HG03378 (cell line): ENCODE data around the gene NQO2.
"Not testable (repeated sequence)": the region's sequence is repeated elsewhere in the genome, so short reads cannot be mapped to it uniquely, and the experiment has no call there.

Experiments used
- ATAC-seq: cut with Tn5 transposase; IDR thresholded peaks from one replicate; pipeline ENCODE4 v1.9.1; 2021; ENCODE audit warnings: mild to moderate bottlenecking, moderate library complexity; ENCODE audit not compliant: unreplicated experiment

The NQO2 gene

DNA sequence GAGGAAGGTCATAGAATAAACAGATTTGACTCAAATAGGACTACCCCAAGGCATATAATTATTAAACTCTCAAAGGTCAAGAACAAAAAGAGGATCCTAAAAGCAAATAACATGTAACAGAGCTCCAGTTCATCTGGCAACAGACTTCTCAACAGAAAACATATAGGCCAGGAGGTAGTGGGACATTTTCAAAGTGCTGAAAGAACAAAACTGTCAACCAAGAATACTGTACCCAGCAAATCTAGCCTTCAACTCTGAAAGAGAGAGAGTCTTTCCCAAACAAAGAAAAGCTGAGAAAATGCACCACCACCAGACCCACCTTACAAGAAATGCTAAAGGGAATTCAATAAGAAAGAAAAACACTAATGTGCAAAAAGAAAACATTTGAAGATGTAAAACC, 11.9 kb downstream of the NQO2 start:
- ATAC-seq: no peak

DNA sequence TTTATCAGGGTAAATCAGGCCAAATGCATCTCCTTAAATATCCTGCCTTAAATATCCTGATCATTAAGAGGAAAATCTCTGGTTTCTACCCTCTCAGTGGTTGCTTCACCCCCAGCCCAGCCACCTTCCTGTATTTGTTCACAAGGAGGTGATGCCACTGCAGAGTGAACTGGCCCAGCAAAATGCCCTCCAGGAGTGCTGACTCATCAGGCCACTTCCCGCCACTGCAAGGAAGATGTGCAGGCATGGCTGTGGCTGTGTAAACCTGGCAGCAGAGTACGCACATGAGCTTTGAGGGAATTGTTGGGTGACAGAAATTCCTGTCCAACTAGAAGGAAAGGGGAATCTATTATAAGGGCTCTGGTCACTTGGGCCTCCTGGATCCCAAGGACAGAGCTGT, 13.8 kb downstream of the NQO2 start:
- no peak for ATAC-seq

DNA sequence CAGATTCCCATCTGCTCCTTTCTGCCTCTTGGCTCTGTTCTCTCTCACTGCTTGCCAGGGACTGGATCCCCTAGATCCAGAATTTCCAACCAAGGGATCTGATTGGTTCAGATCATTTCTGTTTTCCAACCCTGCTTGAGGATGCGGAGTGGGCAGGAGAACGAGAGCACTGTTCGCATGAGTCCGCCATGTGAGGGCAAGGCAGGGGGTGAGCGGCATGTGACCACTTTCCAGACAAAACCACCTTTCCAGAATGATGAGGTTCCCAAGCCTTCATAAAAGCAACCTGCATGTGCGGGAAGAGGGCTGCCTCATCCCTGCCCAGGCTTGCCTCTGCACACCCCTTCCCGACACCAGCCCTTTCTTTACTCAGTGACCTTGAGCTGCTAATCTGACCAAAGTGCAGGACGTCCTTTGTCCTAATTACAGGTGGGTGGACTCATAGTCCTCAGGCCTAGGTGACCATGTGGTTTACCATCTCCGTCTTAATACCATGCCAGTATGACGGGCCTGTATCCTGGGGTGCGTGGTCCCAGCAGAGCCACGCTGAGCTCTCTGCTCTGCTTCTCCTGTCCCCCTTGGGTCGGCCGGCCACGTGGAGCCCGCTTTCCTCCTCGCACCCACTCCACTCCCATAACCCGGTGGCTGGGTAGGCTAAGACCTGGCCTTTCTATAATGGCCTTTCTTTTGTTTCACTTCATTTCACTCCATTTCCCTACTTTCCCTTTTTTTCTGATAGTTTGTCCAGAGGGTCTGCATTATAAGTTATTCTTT, 14.4 kb downstream of the NQO2 start:
- no peak for ATAC-seq

DNA sequence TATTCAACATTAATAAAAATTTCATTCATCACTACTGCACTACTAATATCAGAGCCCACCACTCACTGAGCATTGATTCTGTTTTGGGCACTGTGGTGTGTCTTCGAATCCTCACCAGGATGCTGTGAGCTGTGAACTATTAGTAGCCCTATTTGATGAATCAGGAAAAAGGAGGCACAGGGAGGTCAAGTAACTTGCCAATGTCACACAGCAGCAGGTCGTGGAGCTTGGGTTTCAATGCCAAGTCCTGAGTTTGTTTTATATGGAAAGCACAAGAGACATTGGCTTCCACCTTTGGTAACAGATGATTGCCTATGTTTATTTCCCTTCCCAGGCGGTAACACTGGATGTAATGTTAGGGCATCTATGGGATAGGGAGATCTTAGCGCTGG, 15.0 kb downstream of the NQO2 start:
- ATAC-seq: no peak

DNA sequence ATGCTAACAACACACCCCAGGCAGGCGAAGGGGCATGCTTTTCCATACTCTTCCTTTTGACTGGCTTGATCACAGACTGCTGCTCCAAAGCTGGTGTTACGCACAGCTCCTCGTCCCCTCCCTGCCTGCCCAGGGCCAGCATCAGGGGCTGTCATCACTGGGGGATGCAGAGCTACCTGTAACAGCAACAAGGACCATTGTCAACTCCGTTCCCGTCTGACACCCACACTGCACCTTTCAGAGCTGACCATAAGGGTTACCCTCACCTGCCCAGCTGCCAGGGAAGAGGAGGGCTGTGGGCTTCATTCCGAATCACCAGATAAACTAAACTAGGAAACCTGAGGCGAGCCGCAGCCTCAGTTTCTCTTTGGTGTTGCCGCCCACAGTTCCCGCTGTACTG, 15.4 kb downstream of the NQO2 start:
- no peak for ATAC-seq

DNA sequence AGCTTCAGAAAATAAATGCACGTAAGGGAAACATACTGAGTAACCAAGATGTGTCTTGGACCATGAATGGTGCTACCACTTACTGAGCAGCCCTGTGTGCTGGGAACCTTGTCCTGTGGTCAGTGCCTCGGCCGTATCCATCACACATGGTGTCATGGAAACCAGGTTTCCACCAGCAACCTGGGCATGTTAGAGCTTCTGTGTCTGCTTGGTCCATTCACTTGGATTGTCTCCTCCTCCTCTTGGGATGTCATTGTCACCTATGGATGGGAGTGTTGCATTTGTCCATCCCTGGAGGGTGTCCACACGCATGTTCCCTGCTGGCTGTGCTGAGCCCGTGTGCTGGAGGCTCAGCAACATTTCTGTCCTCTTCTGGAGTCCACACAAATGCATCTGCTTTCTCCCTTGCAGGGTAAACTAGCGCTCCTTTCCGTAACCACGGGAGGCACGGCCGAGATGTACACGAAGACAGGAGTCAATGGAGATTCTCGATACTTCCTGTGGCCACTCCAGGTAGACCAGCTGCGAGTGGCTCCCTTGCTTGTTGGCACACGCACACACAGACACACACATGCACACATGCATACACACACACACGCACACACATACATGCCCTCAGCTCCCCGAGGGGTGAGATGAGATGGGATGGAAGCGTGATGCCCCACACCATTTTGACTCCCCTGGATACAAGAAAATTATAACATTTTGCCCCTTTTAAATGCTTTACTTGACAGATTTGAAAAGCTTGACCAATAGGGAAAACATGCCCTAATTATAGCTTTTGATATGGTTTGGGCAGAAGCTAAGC, 17.0 kb downstream of the NQO2 start:
- no peak for ATAC-seq

DNA sequence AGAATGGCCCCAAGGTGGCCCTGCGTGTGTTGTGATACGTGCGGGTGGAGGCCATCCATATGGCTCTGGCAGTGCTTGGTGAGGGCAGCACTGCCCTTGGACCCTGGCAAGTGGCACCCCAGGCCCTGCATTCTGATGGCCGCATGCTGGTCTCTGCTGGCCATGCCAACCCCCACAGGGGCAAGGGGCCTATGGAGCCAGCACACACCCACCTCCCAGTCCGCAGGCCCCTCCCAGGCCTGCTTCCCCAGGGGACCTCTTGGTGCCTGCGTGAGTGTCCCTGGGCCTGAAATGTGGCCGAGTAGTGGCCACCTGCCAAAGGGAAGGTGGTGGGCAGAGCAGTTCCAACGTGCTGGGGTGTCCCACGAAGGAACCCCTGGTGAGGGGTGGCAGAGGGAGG, 17.6 kb downstream of the NQO2 start:
- ATAC-seq: no peak

DNA sequence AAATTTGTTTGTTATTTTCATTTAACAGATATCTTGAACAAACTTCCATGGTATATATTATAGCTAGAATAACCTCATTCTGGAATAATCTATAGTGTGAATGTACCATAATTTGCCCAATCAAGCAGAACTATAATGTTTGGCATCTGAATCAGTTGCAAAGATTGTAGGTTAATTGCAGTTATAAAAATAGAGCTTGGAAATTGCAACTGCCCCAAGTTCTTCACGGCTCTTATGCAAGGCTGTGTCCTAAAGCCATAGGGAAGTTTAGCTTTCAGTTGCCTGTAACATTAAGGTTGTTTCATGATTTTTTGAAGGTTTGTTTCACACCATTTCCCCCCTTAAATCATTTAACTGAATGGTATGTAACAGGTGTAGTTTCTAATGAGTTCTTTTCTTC, 19.4 kb downstream of the NQO2 start:
- no peak for ATAC-seq

DNA sequence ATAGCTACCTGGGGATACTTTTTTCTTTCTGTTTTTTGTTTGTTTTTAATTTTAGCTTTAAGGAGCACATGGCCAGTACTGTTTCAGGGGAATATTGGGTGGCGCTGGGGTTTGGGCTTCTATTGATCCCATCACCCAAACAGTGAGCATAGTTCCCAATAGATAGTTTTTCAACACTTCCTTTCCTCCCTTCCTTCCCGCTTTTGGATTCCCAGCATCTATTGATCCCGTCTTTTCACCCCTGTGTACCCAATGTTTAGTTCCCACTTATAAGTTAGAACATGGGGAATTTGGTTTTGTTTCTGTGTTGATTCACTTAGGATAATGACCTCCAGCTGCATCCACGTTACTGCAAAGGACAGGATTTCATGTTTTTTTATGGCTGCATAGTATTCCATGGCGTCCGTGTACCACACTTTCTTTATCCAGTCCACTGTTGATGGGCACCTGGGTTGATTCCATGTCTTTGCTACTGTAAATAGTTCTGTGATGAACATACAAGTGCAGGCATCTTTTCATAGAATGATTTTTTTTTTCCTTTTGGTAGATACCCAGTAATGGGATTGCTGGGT, 20.1 kb downstream of the NQO2 start:
- no peak for ATAC-seq

DNA sequence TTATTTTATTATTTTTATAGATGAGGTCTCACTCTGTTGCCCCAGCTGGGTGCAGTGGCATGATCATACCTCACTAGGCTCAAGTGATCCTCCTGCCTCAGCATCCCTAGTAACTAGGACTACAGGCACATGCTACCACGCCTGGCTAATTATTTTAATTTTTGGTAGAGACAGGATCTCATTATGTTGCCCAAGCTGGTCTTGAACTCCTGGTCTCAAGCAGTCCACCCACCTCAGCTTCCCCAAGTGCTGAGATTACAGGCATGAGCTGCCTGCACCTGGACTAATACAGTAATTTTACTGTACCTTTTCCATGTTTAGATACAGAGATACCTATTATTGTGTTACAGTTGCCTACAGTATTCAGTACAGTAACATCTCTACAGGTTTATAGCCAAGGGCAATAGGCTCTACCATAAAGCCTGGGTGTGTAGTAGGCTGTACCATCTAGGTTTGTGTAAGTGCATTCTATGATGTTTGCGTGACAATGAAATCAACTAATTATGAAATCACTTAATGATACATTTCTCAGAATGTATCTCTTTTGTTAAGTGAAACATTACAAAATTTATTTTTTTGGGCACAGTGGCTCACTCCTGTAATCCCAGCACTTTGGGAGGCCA, 21.4 kb downstream of the NQO2 start:
- not testable (repeated sequence) for ATAC-seq

DNA sequence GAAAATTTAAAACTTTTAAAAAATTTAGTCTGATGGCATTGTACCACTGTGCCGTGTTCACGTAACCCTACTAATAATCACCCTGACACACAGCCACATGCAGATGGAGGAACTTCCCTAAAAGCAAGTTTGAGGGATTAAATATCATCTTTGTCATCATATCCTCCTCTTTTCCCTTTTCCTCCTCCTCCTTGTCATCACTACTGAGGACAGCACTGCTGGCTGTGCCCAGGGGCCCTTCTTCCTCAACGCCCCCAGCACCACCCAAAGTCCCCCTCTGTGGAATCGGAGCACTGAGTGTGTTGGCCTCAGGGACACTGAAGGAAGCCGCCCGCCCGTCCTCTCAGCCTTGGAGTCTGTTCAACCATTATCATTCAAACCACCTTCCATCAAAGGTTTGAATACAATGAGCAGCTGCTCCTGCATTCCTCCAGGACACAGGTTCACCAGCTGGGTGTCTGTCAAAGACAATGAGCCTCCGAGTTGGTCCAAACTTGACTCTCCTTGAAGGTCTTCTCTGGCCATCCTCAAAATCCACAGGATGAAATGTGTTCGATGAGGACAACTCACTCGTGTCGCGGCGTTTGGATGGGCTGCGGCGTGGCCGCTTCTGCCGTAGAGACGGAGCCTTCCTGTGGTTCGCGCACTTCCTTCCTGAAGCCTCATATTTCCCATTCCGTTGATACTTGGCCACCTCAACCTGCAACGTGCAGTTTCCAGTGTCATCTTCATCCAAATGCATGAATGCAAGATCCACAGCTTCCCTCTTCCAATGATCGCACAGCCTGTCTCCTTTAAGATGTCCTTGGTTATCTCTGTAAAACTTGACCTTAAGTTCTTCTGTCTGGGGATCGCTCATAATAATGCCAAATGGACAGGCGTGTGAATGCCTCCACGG, 23.3 kb downstream of the NQO2 start:
- ATAC-seq: peak; percentile 1

DNA sequence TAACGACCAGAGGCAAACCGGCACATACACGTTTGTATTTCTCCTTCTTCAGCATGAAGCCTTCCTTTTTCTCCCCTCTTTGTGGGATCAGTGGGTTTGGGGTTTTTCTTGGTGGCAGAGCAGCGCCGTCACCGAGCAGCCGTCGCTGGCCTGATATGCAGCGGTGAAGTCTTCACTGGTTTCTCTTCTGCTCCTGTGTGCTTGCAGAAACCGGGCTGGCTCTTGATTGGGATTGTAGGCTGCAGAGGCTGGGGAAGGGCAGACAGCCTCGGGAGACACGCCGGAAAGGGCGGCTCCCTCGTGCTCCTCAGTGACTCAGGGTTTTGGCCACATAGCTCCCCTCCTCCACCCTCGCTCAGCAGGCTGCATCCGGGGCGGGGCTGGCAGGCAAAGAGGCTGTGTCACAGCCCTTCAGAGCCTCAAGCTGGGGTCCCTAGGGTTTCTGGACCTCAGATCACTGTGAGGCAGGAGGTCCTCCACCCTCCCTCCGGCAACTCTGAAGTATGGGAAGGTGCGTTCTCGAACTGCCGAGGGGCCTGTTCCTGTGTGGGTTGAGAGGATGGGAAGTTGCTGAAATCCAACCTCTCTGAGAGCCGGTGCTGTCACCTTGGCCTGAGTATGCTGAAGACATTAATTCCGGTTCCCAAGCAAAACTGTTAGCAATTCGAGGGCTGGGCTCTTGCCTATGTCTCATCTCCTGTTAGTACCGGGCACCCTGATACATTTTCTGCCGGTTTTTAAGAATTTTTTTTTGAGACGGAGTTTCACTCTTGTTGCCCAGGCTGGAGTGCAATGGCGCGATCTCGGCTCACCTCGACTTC, 24.2 kb downstream of the NQO2 start:
- ATAC-seq: peak; percentile 75

DNA sequence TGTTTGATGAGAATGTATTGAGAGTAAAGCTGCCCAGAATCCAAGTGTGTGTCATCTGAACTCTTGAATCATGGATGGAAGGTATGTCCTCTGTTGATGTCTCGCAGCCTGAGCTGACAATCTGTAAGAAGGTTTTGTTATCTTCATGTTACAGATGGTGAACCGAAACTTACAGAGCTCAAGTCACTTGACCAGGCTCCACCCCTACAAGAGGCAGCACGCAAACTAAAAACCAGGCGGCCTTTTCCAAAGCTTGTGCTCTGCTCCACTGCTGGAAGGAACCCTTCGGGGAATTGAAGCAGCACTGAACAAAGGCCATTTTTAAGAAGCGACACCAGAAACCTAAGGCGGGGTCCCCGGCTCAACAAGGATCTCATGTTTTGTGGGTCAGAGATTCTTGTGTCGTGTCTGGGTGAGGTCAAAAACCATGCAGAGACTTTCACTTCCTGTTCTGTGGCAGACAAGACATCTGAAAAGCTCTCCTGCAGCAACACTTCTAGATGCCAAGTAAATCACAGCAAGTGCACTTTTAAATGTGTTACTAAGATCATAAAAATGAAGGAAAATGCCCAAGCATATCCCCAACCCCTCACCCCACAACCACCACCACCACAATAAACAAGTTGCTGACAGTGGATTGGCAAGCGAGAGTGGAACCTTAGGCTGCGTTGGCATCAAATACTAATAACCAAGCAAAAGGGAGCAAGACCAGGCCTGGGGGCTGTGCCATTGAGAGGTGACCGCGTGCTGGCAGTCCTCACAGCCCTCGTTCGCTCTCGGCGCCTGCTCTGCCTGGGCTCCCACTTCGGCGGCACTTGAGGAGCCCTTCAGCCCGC, 27.3 kb downstream of the NQO2 start:
- ATAC-seq: peak; percentile 72

DNA sequence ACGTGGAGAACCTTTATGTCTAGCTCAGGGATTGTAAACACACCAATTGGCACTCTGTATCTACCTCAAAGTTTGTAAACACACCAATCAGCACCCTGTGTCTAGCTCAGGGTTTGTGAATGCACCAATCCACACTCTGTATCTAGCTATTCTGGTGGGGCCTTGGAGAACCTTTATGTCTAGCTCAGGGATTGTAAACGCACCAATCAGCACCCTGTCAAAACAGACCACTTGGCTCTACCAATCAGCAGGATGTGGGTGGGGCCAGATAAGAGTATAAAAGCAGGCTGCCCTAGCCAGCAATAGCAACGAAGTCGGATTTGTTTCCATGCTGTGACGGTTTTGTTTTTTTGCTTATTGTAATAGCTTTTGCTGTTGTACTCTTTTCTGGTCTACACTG, 28.5 kb downstream of the NQO2 start:
- not testable (repeated sequence) for ATAC-seq

DNA sequence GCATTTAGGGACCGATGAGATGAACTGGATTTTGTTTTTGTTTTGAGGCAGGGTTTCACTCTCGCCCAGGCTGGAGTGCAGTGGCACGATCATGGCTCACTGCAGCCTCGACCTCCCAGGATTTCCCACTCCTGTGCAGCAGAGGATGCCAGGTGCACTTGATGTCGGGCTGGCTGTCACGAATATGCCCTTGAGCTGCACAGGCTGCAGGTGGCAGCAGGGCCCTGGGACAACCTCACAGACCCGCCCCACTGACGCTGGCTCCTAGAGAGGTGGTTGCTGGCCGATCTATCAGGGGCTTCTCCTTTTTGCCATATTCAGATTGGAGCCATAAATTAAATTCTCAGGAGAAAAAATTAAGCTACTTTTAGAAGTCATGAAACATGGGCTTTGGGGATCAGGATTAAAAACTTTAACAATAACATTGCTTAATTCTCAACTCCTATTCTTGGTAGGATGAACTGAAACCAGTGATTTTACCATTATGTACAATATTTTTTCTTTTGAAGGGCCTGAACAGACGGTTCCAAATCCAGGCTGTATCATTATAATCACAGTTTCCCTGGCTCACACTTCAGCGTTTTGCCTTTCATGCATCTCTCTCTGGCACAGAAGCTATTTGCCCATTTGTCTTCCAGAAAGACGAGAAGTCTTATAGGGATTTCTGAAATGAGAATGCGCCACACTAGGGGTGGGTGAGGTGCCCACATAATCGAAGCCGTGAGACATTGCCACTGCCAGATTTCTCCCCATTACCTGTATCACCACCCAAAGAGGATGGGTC, 32.4 kb downstream of the NQO2 start:
- no peak for ATAC-seq

DNA sequence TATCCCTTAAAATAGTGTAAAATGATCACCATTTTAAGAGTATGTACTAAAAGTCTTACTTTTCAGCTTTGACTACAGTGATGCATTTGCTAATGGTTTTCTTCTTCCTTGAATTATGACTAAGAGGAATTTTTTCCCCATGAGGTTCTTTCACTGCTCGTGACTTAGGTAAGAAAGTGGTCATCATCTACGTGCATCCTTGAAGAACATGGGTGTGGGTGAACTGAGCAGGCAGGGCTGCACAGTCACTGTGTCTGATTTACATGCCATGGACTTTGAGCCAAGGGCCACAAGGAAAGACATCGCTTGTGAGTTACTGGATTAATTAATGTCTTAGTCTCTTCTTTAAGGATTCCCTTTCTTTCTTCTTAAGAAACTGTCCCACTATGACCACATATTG, 33.3 kb downstream of the NQO2 start:
- no peak for ATAC-seq

DNA sequence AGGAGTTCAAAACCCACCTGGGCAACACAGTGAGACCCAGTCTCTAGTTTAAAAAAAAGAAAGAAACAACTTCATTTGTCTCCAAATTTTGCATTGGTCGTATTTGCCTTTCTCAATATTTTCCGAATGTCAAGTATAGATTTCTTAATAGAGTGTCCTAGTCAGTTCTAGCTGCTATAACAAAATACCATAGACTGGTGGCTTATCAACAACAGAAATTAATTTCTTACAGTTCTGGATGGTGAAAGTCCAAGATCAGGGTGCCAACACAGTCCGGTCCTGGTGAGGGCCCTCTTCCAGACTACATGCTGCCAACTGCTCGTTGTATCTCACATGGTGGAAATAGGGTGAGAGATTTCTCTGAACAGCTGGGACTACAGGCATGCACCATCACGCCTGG, 34.0 kb downstream of the NQO2 start:
- ATAC-seq: no peak

DNA sequence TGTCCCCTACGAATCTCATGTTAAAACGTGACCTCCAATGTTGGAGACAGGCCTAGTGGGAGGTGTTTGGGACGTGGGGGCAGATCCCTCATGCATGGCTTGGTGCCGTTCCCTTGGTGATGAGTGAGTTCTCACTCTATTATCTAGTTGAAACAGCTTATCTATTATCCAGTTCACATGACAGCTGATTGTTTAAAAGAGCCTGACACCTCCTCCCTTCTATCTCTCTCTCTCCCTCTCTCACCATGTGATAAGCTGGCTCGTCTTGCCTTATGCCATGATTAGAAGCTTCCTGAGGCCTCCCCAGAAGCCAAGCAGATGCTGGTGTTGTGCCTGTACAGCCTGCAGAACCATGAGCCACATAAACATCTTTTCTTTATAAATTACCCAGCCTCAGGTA, 35.7 kb downstream of the NQO2 start:
- no peak for ATAC-seq
